ENCODE data around the gene ENTPD7.

ENTPD7 gene

GRCh38 chr10:99748823-99749451 is 89.6 kb downstream of the ENTPD7 start:
- DNase-seq, result no peak

- DNase-seq, result no peak
Observed at GRCh38 chr10:99750641-99751040, 91.3 kb downstream of the ENTPD7 start.

- DNase-seq, result no peak
Observed at GRCh38 chr10:99754670-99755069, 95.4 kb downstream of the ENTPD7 start.
